ENCODE measurements around the gene INTS13. TPM values are rescaled to one million over a fixed set of nuclear protein-coding genes. Genes with fewer than 3 reads are reported as not detected.
"Not testable (repeated sequence)": the region's sequence is repeated elsewhere in the genome, so short reads cannot be mapped to it uniquely, and the experiment has no call there.

The INTS13 gene
- 39.6 TPM for polyA plus RNA-seq (2012; ENCODE audit: low read depth, missing spikeins)

GRCh38 chr12:26937863-26938700, at the start of gene INTS13, which contains the start of gene FGFR1OP2:
Gene INTS13 (minus strand): TSS chr12:26937981. CDS start chr12:26936803, 1,178 bp downstream.
Gene FGFR1OP2 (plus strand): TSS chr12:26938470. CDS start chr12:26954159, 15,689 bp downstream.
- peak; percentile 97 for FAIRE-seq
- TF ChIP-seq SPI1 (IDR thresholded peaks at IDR 0.05; ENCODE audit: low read depth, low read length): no peak
- no peak for TF ChIP-seq PAX5 (IDR thresholded peaks at IDR 0.05; ENCODE audit: insufficient read depth, low read length, severe bottlenecking)
- peak; percentile 78 for TF ChIP-seq POU2F2 (IDR thresholded peaks at IDR 0.05; ENCODE audit: low read depth, low read length)
- TF ChIP-seq POLR2AphosphoS5 (IDR thresholded peaks at IDR 0.05; ENCODE audit: low read depth, low read length): peak; percentile 93
- peak; percentile 76 for TF ChIP-seq TAF1 (IDR thresholded peaks at IDR 0.05; ENCODE audit: low read depth, low read length)
- peak; percentile 97 for TF ChIP-seq POLR2A (IDR thresholded peaks at IDR 0.05; ENCODE audit: low read depth, low read length)

DNA sequence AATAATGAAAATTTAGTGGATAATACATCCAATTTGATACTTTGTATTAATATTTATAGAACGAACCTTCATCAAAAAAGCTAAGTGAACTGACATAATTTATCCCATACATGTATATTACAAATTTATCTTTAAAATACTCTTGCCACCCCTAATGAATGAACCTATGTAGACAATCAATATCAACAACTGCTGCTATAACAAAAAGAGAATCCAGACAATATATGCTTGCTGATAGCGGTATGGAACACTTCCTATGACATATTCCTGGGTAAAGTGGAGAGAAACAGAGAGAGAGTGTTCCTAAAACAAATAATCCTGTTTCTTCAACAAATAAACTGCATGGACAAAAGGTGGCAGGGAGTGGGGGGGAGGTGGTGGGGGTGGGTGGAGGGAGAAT, 45.1 kb upstream of the INTS13 start:
- TF ChIP-seq POLR2AphosphoS5 (IDR thresholded peaks at IDR 0.05; ENCODE audit: low read depth, low read length) (no peak), POLR2A (IDR thresholded peaks at IDR 0.05; ENCODE audit: low read depth, low read length) (no peak), POU2F2 (IDR thresholded peaks at IDR 0.05; ENCODE audit: low read depth, low read length) (no peak), TAF1 (IDR thresholded peaks at IDR 0.05; ENCODE audit: low read depth, low read length) (no peak), SPI1 (IDR thresholded peaks at IDR 0.05; ENCODE audit: low read depth, low read length) (no peak), PAX5 (IDR thresholded peaks at IDR 0.05; ENCODE audit: insufficient read depth, low read length, severe bottlenecking) (no peak)
- FAIRE-seq (no peak), DNase-seq (ENCODE audit: insufficient read length, low spot score) (no peak)

More at GRCh38 chr12:26937863-26938700, at the start of gene INTS13, which contains the start of gene FGFR1OP2:
- peak; percentile 75 for DNase-seq (ENCODE audit: insufficient read length, low spot score)

- peak; percentile 40 for FAIRE-seq
- TF ChIP-seq PAX5 (IDR thresholded peaks at IDR 0.05; ENCODE audit: insufficient read depth, low read length, severe bottlenecking): no peak
- no peak for TF ChIP-seq POU2F2 (IDR thresholded peaks at IDR 0.05; ENCODE audit: low read depth, low read length)
- TF ChIP-seq TAF1 (IDR thresholded peaks at IDR 0.05; ENCODE audit: low read depth, low read length): no peak
- TF ChIP-seq POLR2AphosphoS5 (IDR thresholded peaks at IDR 0.05; ENCODE audit: low read depth, low read length): no peak
- no peak for TF ChIP-seq POLR2A (IDR thresholded peaks at IDR 0.05; ENCODE audit: low read depth, low read length)
- TF ChIP-seq SPI1 (IDR thresholded peaks at IDR 0.05; ENCODE audit: low read depth, low read length): no peak
- DNase-seq (ENCODE audit: insufficient read length, low spot score): no peak
Observed at GRCh38 chr12:26979733-26980132, 42.0 kb upstream of the INTS13 start.

DNA sequence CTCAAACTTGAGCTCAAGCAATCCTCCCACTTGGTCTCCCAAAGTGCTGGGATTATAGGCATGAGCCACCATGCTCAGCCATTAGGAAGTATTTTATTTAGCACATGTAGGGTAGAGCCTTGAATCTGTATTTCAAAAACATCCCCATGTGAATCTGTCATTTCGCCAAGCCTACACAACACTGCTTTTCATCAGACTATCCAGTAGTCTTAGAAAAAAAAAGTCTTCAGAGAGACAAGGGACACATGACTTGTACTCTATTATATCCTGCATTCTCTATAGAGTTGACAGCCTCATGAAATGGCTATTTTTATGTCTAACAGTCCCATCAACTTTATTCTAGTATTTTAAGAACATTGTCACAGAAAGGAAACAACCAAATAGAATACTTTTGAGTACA, 41.0 kb upstream of the INTS13 start:
- TF ChIP-seq POU2F2 (IDR thresholded peaks at IDR 0.05; ENCODE audit: low read depth, low read length) (no peak), TAF1 (IDR thresholded peaks at IDR 0.05; ENCODE audit: low read depth, low read length) (no peak), SPI1 (IDR thresholded peaks at IDR 0.05; ENCODE audit: low read depth, low read length) (no peak), PAX5 (IDR thresholded peaks at IDR 0.05; ENCODE audit: insufficient read depth, low read length, severe bottlenecking) (no peak), POLR2AphosphoS5 (IDR thresholded peaks at IDR 0.05; ENCODE audit: low read depth, low read length) (no peak), POLR2A (IDR thresholded peaks at IDR 0.05; ENCODE audit: low read depth, low read length) (no peak)
- no peak for DNase-seq (ENCODE audit: insufficient read length, low spot score)
- FAIRE-seq: no peak

GRCh38 chr12:26976687-26977086, 38.9 kb upstream of the INTS13 start:
- peak; percentile 45 for FAIRE-seq
- no peak for DNase-seq (ENCODE audit: insufficient read length, low spot score)
- no peak for TF ChIP-seq TAF1 (IDR thresholded peaks at IDR 0.05; ENCODE audit: low read depth, low read length)

GRCh38 chr12:26971963-26972362, 34.2 kb upstream of the INTS13 start:
- TF ChIP-seq POLR2A (IDR thresholded peaks at IDR 0.05; ENCODE audit: low read depth, low read length) (no peak), POU2F2 (IDR thresholded peaks at IDR 0.05; ENCODE audit: low read depth, low read length) (peak; percentile 90; the same call in 1 of the 2 replicates)
- DNase-seq (ENCODE audit: insufficient read length, low spot score): peak; percentile 26
- FAIRE-seq: peak; percentile 88

- DNase-seq (ENCODE audit: insufficient read length, low spot score): no peak
- TF ChIP-seq POLR2AphosphoS5 (IDR thresholded peaks at IDR 0.05; ENCODE audit: low read depth, low read length): no peak
- no peak for TF ChIP-seq POLR2A (IDR thresholded peaks at IDR 0.05; ENCODE audit: low read depth, low read length)
- TF ChIP-seq TAF1 (IDR thresholded peaks at IDR 0.05; ENCODE audit: low read depth, low read length): no peak
- TF ChIP-seq SPI1 (IDR thresholded peaks at IDR 0.05; ENCODE audit: low read depth, low read length): no peak
- peak; percentile 69 for FAIRE-seq
Observed at GRCh38 chr12:26970136-26970535, 32.4 kb upstream of the INTS13 start.

GRCh38 chr12:26966842-26967241, 29.1 kb upstream of the INTS13 start:
- FAIRE-seq (no peak), DNase-seq (ENCODE audit: insufficient read length, low spot score) (no peak)
- TF ChIP-seq TAF1 (IDR thresholded peaks at IDR 0.05; ENCODE audit: low read depth, low read length): no peak
- TF ChIP-seq POLR2A (IDR thresholded peaks at IDR 0.05; ENCODE audit: low read depth, low read length): no peak
- TF ChIP-seq SPI1 (IDR thresholded peaks at IDR 0.05; ENCODE audit: low read depth, low read length): no peak
- TF ChIP-seq PAX5 (IDR thresholded peaks at IDR 0.05; ENCODE audit: insufficient read depth, low read length, severe bottlenecking): no peak
- TF ChIP-seq POU2F2 (IDR thresholded peaks at IDR 0.05; ENCODE audit: low read depth, low read length): no peak
- TF ChIP-seq POLR2AphosphoS5 (IDR thresholded peaks at IDR 0.05; ENCODE audit: low read depth, low read length): no peak

- FAIRE-seq: no peak
- no peak for TF ChIP-seq POLR2A (IDR thresholded peaks at IDR 0.05; ENCODE audit: low read depth, low read length)
- TF ChIP-seq TAF1 (IDR thresholded peaks at IDR 0.05; ENCODE audit: low read depth, low read length): no peak
- no peak for TF ChIP-seq PAX5 (IDR thresholded peaks at IDR 0.05; ENCODE audit: insufficient read depth, low read length, severe bottlenecking)
- no peak for TF ChIP-seq SPI1 (IDR thresholded peaks at IDR 0.05; ENCODE audit: low read depth, low read length)
- TF ChIP-seq POU2F2 (IDR thresholded peaks at IDR 0.05; ENCODE audit: low read depth, low read length): no peak
- no peak for TF ChIP-seq POLR2AphosphoS5 (IDR thresholded peaks at IDR 0.05; ENCODE audit: low read depth, low read length)
- no peak for DNase-seq (ENCODE audit: insufficient read length, low spot score)
Observed at GRCh38 chr12:26963413-26963812, 25.6 kb upstream of the INTS13 start.

GRCh38 chr12:26961803-26962202, 24.0 kb upstream of the INTS13 start:
- DNase-seq (ENCODE audit: insufficient read length, low spot score): no peak
- no peak for FAIRE-seq
- no peak for TF ChIP-seq PAX5 (IDR thresholded peaks at IDR 0.05; ENCODE audit: insufficient read depth, low read length, severe bottlenecking)
- no peak for TF ChIP-seq POLR2AphosphoS5 (IDR thresholded peaks at IDR 0.05; ENCODE audit: low read depth, low read length)
- TF ChIP-seq TAF1 (IDR thresholded peaks at IDR 0.05; ENCODE audit: low read depth, low read length): no peak
- TF ChIP-seq POU2F2 (IDR thresholded peaks at IDR 0.05; ENCODE audit: low read depth, low read length): no peak
- no peak for TF ChIP-seq POLR2A (IDR thresholded peaks at IDR 0.05; ENCODE audit: low read depth, low read length)
- TF ChIP-seq SPI1 (IDR thresholded peaks at IDR 0.05; ENCODE audit: low read depth, low read length): no peak

DNA sequence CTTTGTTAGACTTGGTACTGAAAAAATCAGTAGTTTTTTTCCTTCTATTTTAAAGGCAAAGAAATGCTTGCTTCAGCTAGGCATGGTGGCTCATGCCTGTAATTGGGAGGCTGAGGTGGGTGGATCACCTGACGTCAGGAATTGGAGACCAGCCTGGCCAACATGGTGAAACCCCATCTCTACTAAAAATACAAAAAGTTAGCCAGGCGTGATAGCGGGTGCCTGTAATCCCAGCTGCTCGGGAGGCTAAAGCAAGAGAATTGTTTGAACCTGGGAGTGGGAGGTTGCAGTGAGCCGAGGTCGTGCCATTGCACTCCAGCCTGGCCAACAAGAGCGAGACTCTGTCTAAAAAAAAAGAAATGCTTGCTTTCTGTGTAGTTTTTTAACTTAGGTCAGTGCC, 23.6 kb upstream of the INTS13 start:
- not testable (repeated sequence) for DNase-seq (ENCODE audit: insufficient read length, low spot score); FAIRE-seq
